ENCODE data around the gene CEMP1. TPM values are rescaled to one million over a fixed set of nuclear protein-coding genes. Genes with fewer than 3 reads are reported as not detected.
"Not testable (repeated sequence)": the region's sequence is repeated elsewhere in the genome, so short reads cannot be mapped to it uniquely, and the experiment has no call there.

The CEMP1 gene
- total RNA-seq = not detected

GRCh38 chr16:2531371-2531695, at the start of gene CEMP1:
TSS of gene CEMP1 (minus strand) at chr16:2531408. CDS start at chr16:2531073, 335 bp downstream.
- no peaks in the 10 kb centered on the region for H3K27me3 Mint-ChIP-seq
- peaks cover under 1% of the 10 kb centered on the region for H3K36me3 Mint-ChIP-seq
- ATAC-seq = no peak
- DNase-seq = no peak
- H3K9me3 Mint-ChIP-seq (ENCODE audit: low read depth) = no peaks in the 10 kb centered on the region
- H3K27ac Mint-ChIP-seq = peak within 1 kb of the TSS; percentile 98
- CTCF ChIA-PET = interaction anchor here (1.2 kb wide), 1 partner anchor 11 kb away, joined by 3 read pairs; no protein-coding TSS in a partner anchor
- peaks cover 17% of the 10 kb centered on the region for H3K4me1 Mint-ChIP-seq
- H3K4me3 Mint-ChIP-seq = peak within 1 kb of the TSS; percentile 82

GRCh38 chr16:2580818-2581217, 49.6 kb upstream of the CEMP1 start:
- ATAC-seq; DNase-seq; H3K4me1 Mint-ChIP-seq; CTCF ChIA-PET; H3K27ac Mint-ChIP-seq; H3K27me3 Mint-ChIP-seq; H3K4me3 Mint-ChIP-seq; H3K36me3 Mint-ChIP-seq; H3K9me3 Mint-ChIP-seq (ENCODE audit: low read depth): not testable (repeated sequence)

- DNase-seq; H3K27me3 Mint-ChIP-seq; H3K4me1 Mint-ChIP-seq; H3K27ac Mint-ChIP-seq; H3K9me3 Mint-ChIP-seq (ENCODE audit: low read depth); H3K4me3 Mint-ChIP-seq; CTCF ChIA-PET; H3K36me3 Mint-ChIP-seq; ATAC-seq: not testable (repeated sequence)
These were observed 48.9 kb upstream of the CEMP1 start for GRCh38 chr16:2580143-2580542.

- H3K4me3 Mint-ChIP-seq; H3K27ac Mint-ChIP-seq; H3K4me1 Mint-ChIP-seq; H3K9me3 Mint-ChIP-seq (ENCODE audit: low read depth); ATAC-seq; H3K36me3 Mint-ChIP-seq; DNase-seq; CTCF ChIA-PET; H3K27me3 Mint-ChIP-seq: not testable (repeated sequence)
These were observed 47.7 kb upstream of the CEMP1 start for GRCh38 chr16:2578905-2579304.

- CTCF ChIA-PET; H3K9me3 Mint-ChIP-seq (ENCODE audit: low read depth); DNase-seq; H3K27ac Mint-ChIP-seq; H3K4me3 Mint-ChIP-seq; H3K4me1 Mint-ChIP-seq; H3K27me3 Mint-ChIP-seq; ATAC-seq; H3K36me3 Mint-ChIP-seq: not testable (repeated sequence)
These were observed 45.8 kb upstream of the CEMP1 start for GRCh38 chr16:2577044-2577443.

- DNase-seq; H3K27me3 Mint-ChIP-seq; CTCF ChIA-PET; H3K36me3 Mint-ChIP-seq; H3K9me3 Mint-ChIP-seq (ENCODE audit: low read depth); ATAC-seq; H3K27ac Mint-ChIP-seq; H3K4me1 Mint-ChIP-seq; H3K4me3 Mint-ChIP-seq: not testable (repeated sequence)
These were observed 44.6 kb upstream of the CEMP1 start for GRCh38 chr16:2575839-2576238.

GRCh38 chr16:2572704-2573103, 41.5 kb upstream of the CEMP1 start:
- CTCF ChIA-PET, H3K4me3 Mint-ChIP-seq: not testable (repeated sequence)
- ATAC-seq = peak; percentile 23

GRCh38 chr16:2568573-2568972, 37.4 kb upstream of the CEMP1 start:
- H3K27me3 Mint-ChIP-seq; H3K9me3 Mint-ChIP-seq (ENCODE audit: low read depth); DNase-seq; H3K4me1 Mint-ChIP-seq; H3K27ac Mint-ChIP-seq; ATAC-seq; H3K4me3 Mint-ChIP-seq; H3K36me3 Mint-ChIP-seq; CTCF ChIA-PET: not testable (repeated sequence)

More at GRCh38 chr16:2572704-2573103, 41.5 kb upstream of the CEMP1 start:
- not testable (repeated sequence) for H3K36me3 Mint-ChIP-seq; H3K27me3 Mint-ChIP-seq; DNase-seq; H3K27ac Mint-ChIP-seq; H3K4me1 Mint-ChIP-seq; H3K9me3 Mint-ChIP-seq (ENCODE audit: low read depth)

GRCh38 chr16:2567506-2567905, 36.3 kb upstream of the CEMP1 start:
- ATAC-seq; H3K4me3 Mint-ChIP-seq; DNase-seq; H3K4me1 Mint-ChIP-seq; H3K36me3 Mint-ChIP-seq; H3K27me3 Mint-ChIP-seq; H3K27ac Mint-ChIP-seq; H3K9me3 Mint-ChIP-seq (ENCODE audit: low read depth); CTCF ChIA-PET: not testable (repeated sequence)

GRCh38 chr16:2560798-2561133, 29.6 kb upstream of the CEMP1 start:
- CTCF ChIA-PET; H3K4me1 Mint-ChIP-seq; H3K36me3 Mint-ChIP-seq; H3K27ac Mint-ChIP-seq; H3K4me3 Mint-ChIP-seq; H3K9me3 Mint-ChIP-seq (ENCODE audit: low read depth); H3K27me3 Mint-ChIP-seq: not testable (repeated sequence)
- DNase-seq (peak; percentile 87), ATAC-seq (peak; percentile 99)

- H3K9me3 Mint-ChIP-seq (ENCODE audit: low read depth); H3K36me3 Mint-ChIP-seq; H3K27me3 Mint-ChIP-seq; H3K4me3 Mint-ChIP-seq; CTCF ChIA-PET; ATAC-seq; H3K27ac Mint-ChIP-seq; DNase-seq; H3K4me1 Mint-ChIP-seq: not testable (repeated sequence)
These were observed 29.1 kb upstream of the CEMP1 start for GRCh38 chr16:2560131-2560797.

- ATAC-seq; H3K27me3 Mint-ChIP-seq; H3K27ac Mint-ChIP-seq; CTCF ChIA-PET; H3K4me1 Mint-ChIP-seq; H3K36me3 Mint-ChIP-seq; H3K4me3 Mint-ChIP-seq; H3K9me3 Mint-ChIP-seq (ENCODE audit: low read depth): not testable (repeated sequence)
- peak; percentile 33 for DNase-seq
These were observed 25.9 kb upstream of the CEMP1 start for GRCh38 chr16:2557150-2557549.

- H3K27ac Mint-ChIP-seq; H3K36me3 Mint-ChIP-seq; H3K4me3 Mint-ChIP-seq; CTCF ChIA-PET; ATAC-seq; H3K27me3 Mint-ChIP-seq; H3K4me1 Mint-ChIP-seq; H3K9me3 Mint-ChIP-seq (ENCODE audit: low read depth); DNase-seq: not testable (repeated sequence)
These were observed 23.7 kb upstream of the CEMP1 start for GRCh38 chr16:2554709-2555425.

- H3K27ac Mint-ChIP-seq; DNase-seq; CTCF ChIA-PET; H3K4me1 Mint-ChIP-seq; H3K27me3 Mint-ChIP-seq; H3K9me3 Mint-ChIP-seq (ENCODE audit: low read depth); H3K36me3 Mint-ChIP-seq; H3K4me3 Mint-ChIP-seq; ATAC-seq: not testable (repeated sequence)
These were observed 20.2 kb upstream of the CEMP1 start for GRCh38 chr16:2551420-2551889.

Measured in activated CD8-positive, alpha-beta memory T cell treated with anti-CD3 and anti-CD28 coated beads, Interleukin-2, amount 10 ng/mL, durations not matched to agents 7 days and 5 days (primary cell).